Ammon's horn (tissue), 1 donor: ENCODE data around the gene DPYD.

Experiments
- DNase-seq: peaks from one replicate; pipeline ENCODE4 v3.0.0-alpha.2; 2016; ENCODE audit warnings: low spot score

Gene DPYD

DNA sequence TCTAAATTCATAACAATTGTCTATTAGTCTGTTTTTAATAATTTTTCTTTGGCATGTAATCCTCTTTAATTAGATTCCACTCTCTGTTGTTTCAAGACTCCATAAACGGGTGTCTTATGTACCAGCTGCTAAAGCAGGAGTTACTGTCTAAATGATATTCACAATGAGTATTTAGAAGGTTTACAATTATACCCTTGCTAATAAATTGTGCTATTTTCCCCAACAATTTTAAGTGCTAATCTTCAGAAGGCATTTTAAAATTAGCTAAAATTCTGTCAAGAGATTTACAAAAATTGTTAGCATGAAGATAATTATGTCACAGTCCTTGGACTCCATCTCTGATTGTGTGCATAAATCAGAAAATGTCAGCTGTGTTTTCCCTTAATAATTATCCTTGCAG is 83.7 kb downstream of the DPYD start:
- DNase-seq, result no peak

DNA sequence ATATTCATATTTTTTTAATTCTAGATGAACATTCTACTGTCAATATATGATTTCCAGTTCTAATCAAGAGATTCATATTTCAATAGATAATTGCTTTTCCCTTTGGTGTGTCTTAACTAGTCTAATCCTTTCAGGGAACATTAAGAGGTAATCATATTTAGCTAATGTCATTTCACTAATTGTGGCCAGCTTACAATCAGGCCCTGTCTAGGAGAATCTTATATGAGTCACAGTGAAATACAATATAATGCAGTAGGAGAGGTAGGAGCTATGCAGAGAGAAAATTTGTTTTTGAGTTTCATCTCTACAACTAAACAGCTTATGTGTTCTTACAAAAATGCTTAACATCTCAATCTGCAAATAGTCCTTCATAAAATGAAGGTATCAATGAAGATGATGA is 85.9 kb downstream of the DPYD start:
- no peak for DNase-seq

DNA sequence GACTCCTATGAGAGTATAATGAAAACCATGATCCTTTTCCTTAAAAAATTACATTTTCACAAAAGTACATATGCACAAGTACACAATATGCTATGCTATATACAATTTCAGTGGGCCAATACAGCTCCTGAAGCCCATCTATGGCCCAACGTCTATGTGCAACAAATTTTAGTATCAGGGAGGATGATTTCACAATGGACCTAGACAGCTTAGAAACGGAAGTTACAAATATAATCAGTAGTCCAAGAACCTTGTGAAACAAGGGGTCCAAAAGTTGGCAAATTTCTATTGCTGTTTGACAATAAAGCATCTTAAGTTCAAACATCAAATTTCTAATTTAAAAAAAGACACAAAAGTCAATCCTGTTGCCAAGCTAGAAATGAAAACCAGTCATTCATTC is 87.0 kb downstream of the DPYD start:
- DNase-seq, result no peak

DNA sequence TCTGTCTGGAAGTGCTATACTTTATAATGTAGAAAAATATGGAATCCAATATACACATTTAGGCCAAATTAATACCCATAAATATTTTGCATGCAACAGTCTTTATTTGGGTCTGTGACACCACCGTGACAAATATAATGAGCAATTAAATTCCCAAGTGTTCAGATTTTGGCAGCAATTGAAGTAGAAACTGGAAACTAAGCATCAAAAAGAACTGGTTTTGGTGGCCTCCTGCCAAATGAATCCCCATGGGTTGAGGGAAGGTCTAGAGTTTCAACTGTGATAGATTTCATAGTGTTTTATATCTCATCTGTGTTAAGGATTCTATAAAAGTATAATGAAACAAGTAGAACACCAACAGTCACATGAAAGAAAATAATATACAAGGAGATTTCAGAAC is 88.4 kb downstream of the DPYD start:
- no peak for DNase-seq

DNA sequence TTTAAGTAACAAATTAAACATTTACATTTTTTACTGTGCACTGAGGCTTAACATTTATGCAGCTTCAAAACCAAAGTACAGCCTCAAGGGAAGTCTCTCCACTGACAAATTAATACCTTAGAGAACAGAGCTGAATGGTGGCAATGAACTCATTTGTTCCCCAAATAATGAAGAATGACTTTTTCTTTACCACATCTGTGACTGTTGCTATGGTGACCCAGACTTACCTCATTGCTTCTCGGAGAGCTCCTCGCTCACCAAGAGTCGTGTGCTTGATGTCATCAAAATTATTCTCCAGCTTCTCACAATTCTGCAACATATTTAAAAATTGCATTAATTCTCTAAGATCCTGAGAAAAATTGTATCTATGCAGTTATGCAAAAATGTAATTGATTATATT is 92.9 kb downstream of the DPYD start:
- DNase-seq, result no peak

DNA sequence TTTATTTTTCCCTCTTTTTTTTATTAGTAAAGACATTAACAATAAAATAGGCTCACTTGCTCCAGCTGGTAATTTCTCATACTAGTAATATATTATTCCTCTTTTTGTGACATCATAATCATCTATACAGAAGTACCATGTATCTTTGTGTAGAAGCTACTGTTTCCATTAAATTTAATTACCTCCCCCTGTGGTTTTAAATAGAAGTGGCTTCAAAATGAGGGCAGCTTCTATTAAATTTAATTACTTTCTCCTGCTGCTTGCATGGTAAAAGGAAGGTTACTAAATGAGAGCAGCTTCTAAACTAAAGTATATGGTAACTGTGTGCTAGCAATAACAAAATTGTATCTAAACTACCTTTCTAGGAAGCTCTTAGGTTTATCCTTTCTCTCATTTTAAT is 94.0 kb downstream of the DPYD start:
- no peak for DNase-seq

DNA sequence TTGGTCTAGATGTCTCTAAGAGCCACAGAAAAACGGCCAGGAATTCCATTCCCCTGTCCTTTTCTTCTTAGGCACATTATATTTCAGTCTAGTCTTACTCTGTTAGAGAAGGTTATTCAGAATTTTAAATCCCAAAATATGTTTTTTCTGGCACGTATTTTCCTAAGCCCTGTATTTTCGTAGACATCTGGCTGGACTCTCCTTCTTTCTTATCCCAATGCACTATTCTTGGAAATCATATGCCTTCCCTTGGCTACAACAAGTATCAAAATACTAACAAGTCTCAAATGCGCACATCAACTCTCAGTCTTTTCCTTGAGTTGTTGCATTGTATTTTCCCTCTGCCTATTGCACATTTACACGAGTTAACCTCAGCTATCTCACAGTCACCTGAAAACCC is 96.2 kb downstream of the DPYD start:
- no peak for DNase-seq

DNA sequence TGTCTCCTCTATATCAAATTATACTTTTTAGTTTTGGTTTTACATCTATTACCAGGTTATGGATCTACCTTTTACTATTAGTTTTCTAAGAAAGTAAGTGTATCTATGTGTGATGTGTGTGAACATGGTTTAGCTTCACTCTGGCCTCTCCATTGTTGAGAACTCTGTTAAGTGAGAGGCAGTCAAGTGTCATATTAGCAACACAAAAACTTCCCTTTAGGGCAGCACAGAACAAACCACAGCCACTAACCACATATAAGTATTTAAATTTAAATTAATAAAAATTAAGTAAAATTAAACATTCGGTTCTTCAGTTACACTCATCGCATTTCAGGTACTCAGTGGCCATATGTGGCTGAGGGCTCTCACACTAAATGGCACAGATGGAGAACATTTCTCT is 96.6 kb downstream of the DPYD start:
- DNase-seq, result no peak

DNA sequence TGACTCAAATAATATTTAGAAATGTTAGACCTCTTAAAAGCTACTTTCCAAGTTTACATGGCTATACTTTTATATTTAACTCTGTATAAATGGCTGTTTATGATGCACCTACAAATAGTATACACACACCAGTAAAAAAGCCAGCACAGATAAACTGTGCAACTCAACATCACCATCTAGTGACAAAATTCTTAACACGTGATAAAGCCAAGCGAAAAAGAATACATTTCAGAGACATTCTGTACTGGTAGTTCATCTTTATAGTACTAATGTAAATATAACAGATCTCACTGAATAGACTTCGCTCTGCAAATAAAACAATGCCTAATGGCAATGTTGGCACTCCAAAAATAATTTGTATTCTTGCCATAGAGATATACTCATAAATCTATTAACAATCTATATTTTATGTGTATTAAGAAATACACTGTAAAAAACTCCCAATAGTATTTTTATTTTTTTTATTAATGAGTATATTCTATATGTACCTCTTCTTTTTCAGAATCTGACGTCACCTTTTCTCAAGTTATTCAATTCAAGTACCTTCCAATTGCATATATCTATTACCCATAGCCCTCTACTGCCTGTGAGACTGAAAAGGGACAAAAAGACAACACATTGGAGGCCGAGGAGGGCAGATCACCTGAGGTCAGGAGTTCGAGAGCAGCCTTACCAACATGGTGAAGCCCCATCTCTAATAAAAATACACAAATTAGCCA is 100.2 kb downstream of the DPYD start:
- no peak for DNase-seq

DNA sequence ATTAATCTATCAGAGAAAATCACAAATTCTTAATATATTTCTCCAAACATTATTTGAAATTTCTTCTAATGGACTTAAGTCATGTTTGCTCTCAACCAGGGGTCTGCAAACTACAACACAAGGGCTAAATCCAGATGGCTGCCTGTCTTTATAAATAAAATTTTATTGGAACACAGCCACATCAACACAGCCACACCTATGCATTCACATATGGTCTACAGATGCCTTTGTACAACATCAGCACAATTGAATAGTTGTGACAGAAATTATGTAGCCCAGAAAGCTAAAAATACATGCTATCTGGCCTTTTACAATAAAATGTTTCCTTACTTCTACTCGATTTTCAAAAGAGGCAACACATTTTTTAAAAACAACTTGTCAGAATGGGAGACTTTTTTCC is 103.9 kb downstream of the DPYD start:
- DNase-seq, result no peak

DNA sequence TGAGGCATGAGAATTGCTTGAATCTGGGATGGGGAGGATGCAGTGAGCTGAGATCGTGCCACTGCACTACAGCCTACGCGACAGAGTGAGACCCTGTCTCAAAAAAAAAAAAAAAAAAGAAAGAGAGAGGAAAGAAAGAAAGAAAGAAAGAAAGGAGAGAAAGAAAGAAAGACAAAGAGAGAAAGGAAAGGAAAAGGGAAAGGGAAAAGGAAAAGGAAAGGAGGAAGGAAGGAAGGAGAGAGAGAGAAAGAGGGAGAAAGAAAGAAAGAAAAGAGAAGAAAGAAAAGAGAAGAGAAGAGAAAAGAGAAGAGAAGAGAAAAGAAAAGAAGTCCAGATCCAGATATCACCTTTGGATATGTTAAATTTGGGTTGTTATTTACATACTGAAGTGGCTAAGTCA is 106.0 kb downstream of the DPYD start:
- no peak for DNase-seq

DNA sequence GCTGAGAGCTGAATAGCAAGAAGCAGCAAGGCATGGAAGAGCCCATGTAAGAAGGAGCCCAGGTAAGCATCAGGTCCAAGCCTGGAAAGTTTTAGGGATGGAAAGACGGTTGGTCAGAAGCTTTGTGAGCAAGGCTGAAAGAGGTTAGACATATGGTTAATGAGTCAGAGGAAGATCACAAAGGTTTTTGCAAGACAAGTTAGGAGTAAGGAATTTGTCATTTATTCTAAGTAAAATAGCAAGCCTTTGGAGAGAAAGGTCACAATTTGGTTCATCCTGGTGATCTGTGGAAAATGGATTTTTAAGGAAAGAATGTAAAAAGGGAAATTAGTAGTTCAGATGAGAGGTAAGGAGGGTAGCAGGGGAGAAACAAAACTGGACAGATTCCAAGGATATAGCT is 106.7 kb downstream of the DPYD start:
- DNase-seq, result no peak

DNA sequence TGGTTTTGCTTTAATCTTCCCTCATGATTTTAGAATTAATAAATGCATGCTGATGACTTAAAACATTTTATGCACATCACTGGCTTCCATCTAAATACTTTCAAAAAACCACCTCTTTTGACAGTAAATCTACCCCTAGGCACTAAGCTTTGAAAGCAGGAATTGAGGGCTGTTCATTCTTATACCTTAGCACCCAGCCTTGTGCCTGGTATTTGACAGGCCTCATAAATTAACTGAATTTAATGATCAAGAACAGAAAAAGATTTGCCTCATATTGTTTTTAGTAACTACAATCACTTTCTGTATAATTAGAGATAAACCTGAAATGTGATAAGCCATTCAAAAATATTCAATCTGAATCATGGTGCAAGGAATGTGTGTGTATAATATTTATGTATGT is 108.8 kb downstream of the DPYD start:
- no peak for DNase-seq

DNA sequence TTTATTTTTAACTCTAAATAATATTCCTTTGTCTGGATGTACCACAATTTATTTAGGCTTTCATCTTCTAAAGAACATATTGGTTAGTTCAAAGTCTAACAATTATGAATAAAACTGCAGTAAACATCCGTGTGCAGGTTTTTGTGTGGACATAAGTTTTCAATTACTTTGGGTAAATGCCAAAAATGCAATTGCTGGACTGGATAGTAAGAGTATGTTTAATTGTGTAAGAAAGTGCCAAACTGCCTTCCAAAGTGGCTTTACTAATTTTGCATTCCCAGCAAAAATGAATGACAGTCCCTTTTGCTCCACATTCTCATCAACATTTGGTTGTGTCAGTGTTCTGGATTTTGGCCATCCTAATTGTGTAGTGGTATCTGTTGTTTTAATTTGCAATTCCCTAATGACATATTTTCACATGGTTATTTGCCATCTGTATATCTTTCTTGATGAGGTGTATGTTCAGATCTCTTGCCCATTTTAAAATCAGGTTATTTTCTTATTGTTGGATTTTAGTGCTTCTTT is 113.8 kb downstream of the DPYD start:
- DNase-seq, result no peak

DNA sequence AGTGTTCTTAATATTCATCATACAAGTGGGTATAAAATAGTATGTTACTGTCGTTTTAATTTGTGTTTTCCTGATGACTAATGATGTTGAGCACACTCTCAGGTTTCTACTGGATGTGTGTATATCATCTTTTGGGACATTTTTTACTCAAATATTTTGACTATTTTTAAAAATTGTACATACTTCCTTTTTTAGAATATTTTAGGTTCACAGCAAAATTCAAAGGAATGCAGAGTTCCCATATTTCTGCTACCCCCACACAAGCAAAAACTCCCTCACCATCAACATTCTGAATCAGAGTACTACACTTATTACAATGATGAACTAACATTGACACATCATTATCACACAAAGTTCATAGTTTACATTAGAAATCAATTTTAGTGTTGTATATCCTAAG is 114.5 kb downstream of the DPYD start:
- DNase-seq, result no peak

DNA sequence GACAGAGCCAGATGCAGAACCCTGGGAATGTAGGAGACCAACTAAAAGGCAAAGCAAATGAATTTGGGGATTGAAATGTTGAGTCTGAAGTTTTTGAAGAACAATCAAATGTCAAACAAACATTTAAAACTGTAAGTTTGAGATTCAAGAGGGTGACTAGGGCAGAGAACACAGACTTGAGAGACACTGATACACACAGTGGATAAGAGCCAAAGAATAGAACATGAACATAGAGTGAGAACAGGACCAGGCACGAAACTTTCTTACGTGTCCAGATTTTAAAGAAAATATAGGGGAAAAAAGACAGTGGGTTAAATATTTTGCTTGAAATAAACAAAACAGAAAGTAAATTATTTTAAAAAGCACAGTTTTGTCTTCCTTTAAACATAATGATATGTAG is 115.7 kb downstream of the DPYD start:
- no peak for DNase-seq

DNA sequence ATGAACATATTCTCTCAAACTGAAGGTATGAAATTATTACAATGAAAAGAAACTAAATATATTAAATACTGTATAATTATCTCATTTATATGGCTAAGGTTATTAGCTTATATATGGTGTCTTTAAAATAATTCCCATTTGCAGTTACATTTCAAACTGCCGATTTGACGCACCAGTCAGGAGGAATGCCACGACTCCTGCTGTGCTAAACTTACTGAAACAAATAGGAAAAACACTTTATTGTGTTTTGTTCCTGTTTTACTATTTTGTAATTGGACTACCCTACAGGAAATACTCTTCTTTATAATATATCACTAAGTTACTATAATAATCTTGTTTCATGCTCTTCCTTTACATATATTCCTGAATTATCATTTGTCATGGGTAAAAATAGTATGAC is 117.8 kb downstream of the DPYD start:
- no peak for DNase-seq

DNA sequence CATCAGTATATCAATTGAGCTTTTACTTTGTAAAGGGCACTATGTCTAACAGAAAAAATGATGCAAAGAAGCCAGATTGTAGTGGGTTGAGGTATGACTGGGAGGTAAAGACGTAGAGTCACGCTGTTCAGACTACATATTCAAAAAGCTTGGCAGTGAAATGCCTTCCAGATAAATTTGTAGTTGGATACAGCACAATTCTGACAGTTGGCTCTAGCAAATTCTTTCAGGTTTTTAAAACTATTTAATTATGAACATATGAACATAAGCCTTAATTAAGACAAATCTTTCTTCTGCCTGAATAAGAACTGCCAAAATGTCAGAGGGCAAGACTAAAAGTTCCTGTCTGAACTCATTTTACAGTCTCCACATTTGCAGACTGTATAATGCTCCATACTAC is 118.8 kb downstream of the DPYD start:
- no peak for DNase-seq

DNA sequence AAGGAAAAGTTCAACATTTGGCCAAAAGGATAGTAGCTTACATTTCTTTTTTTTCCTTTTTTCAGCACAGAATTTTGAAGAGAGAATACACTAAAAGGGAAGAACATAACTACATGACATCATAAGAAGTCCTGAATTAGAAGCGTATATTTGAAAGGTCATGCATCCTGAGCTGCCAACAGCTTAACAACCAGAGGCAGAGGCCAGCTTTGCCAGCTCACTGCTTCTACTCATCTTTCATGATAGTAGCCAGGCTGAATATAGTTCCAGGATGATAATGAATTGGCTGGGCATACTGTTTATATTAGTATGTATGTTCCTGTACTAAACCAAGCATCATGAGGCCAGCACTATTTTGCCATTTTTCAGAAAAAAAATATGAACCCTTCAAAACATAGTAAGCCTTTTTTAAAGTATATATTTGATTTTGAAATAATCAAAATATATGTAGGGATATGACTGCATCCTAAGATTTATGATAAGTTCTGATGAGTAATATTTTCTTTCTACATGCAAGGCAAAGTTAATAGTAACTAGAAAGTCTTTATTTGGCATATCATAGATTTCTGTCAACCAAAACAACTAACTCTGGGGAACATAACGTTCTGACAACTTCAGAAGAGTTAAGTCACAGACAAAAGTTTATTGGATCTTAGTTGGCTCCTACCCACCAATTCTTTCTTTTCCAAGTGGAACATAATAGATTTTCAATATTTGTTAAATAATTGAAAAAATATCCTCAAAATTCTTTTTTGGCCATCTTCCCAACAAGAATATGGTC is 123.2 kb downstream of the DPYD start:
- no peak for DNase-seq

DNA sequence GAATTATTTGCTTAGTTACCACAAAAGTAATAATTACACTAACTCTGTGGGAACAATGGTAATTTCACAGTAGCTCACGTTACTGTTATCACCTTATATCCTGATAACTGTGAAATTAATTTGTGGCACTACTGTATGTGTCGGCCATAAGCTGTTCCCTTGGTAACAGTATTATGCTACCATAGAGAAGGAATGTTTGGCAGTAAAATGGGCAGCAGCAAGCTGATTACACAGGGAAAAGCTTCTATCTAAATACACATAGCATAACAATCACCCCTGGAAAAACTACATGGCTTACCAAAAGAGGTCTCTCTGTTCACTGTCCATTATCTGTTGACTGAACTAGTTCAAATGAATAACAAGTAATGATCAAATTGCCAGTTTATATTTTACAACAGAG is 124.1 kb downstream of the DPYD start:
- no peak for DNase-seq

DNA sequence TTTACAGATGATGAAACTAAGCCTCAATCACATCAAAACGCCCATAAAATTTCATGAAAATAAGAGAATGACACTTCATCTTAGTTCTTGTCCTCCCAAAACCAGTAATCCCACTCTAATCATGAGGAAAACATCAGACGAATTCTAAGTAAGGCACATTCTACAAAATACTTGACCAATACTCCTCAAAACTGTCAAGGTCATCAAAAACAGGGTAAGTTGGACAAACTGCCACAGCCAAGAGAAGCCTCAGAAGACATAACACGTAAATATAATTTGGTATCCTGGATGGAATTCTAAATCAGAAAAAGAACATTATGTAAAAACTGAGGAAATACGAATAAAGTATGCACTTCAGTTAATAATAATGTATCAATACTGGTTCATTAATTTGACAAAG is 128.2 kb downstream of the DPYD start:
- no peak for DNase-seq

DNA sequence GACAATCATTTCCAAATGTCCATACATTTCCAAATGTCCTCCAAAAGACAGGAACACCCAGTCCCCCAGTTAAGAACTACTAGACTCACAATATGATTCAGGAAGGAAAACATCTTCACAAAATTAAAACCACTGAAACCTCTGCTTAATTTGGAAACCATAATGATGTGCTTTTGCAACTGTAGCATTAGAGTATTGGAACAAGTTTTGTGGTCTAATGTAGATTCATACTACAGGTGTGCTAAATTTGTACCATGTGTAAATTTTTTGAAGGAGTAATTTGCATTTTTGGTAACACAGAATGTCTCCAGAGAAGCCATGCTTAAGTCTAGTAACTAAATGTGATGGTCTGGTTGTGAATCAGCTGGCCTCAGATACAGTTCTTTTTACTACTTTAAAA is 129.6 kb downstream of the DPYD start:
- no peak for DNase-seq

DNA sequence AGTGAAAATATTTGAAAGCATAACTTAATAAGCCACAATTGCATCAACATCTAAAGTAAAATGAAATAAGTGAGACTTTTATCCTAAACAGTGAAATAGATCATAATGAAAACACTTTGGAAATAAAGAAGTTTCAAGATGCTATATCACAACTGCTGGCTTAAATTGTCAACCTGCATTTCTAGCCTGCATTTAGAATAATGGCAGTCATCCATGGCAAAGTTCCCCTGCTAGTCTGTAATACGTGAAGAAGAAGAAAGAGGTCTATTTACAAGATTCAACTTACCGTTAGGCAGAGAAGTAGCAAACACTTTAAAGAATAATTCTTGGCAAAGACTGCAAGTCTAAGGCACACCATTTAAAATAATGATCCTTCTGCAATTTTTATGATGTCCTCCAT is 133.6 kb downstream of the DPYD start:
- DNase-seq, result no peak

DNA sequence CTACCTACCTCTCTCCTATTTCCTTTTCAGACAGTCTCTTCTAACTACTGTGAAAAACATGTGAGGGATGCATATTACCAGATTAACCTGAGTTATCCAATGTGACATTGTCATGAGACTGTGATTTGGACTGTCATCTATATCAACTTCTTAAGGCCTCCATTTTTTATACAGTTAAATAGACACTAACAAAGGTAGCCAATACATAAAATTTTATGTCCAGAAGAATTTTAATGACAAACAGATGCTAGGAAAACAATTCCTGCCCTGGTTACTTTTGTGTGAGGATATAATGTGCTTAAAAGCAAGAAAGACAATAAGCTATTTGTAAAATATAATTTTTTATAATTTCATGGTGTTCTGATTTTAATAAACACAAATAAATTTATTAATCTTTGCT is 136.2 kb downstream of the DPYD start:
- DNase-seq, result no peak
